Neural cell (in vitro differentiated cells): ENCODE measurements around the gene ASIC4. TPM values are rescaled to one million over a fixed set of nuclear protein-coding genes. Genes with fewer than 3 reads are reported as not detected.

ENCODE experiments used
- H2AFZ ChIP-seq: fragments of 200-600, 300-800 bp; sonication (generic), shearing (Covaris generic); 2 replicates; pipeline ENCODE4 v1.6.0; 2014; ENCODE audit warnings: low read depth, mild to moderate bottlenecking, antibody characterized with exemption, low read length, moderate library complexity
- H3F3A ChIP-seq: fragments of 200-600 bp; shearing (Covaris generic); 2 replicates; pipeline ENCODE4 v1.6.1; 2016; ENCODE audit warnings: mild to moderate bottlenecking, moderate library complexity, mixed read lengths, antibody characterized with exemption, low read length; ENCODE audit not compliant: insufficient read depth, poor library complexity, severe bottlenecking
- H3K27ac ChIP-seq: fragments of 200-600, 300-800 bp; sonication (generic), shearing (Covaris generic); 2 replicates; pipeline ENCODE4 v1.5.1; 2014; ENCODE audit warnings: mild to moderate bottlenecking, low read length, moderate library complexity
- H3K27me3 ChIP-seq: fragments of 300-800, 200-600 bp; sonication (generic), shearing (Covaris generic); 2 replicates; pipeline ENCODE4 v1.6.0; 2014; ENCODE audit warnings: mild to moderate bottlenecking, low read depth, low read length, moderate library complexity; ENCODE audit not compliant: insufficient read depth
- H3K36me3 ChIP-seq: fragments of 300-800, 200-600 bp; sonication (generic), shearing (Covaris generic); 2 replicates; pipeline ENCODE4 v1.5.1; 2014; ENCODE audit warnings: mild to moderate bottlenecking, antibody characterized with exemption, low read length, moderate library complexity; ENCODE audit not compliant: insufficient read depth
- H3K4me2 ChIP-seq: fragments of 300-800, 200-600 bp; sonication (generic), shearing (Covaris generic); 2 replicates; pipeline ENCODE4 v1.6.0; 2014; ENCODE audit warnings: mild to moderate bottlenecking, low read length
- H3K4me3 ChIP-seq: fragments of 300-800, 200-600 bp; sonication (generic), shearing (Covaris generic); 2 replicates; pipeline ENCODE4 v1.5.1; 2014; ENCODE audit warnings: mild to moderate bottlenecking, low read length, moderate library complexity
- H3K79me2 ChIP-seq: fragments of 200-600 bp; shearing (Covaris generic); replicated peaks from 2 replicates; pipeline ENCODE4 v1.6.0; 2014; ENCODE audit warnings: mild to moderate bottlenecking, low read length, moderate library complexity; ENCODE audit not compliant: insufficient read depth
- H3K9ac ChIP-seq: fragments of 300-800, 200-600 bp; sonication (generic), shearing (Covaris generic); 2 replicates; pipeline ENCODE4 v1.6.1; 2016; ENCODE audit warnings: mild to moderate bottlenecking, low read length, mixed read lengths
- H3K9me2 ChIP-seq: fragments of 200-600 bp; shearing (Covaris generic); 2 replicates; pipeline ENCODE4 v1.6.1; 2016; ENCODE audit warnings: mild to moderate bottlenecking, low read length, mixed read lengths; ENCODE audit not compliant: insufficient read depth
- H3K9me3 ChIP-seq: fragments of 200-600, 300-800 bp; sonication (generic), shearing (Covaris generic); 2 replicates; pipeline ENCODE4 v1.6.1; 2016; ENCODE audit warnings: mild to moderate bottlenecking, mixed run types, low read length, moderate library complexity, mixed read lengths
- H4K20me1 ChIP-seq: fragments of 200-600 bp; shearing (Covaris generic); 2 replicates; pipeline ENCODE4 v1.6.1; 2016; ENCODE audit warnings: mild to moderate bottlenecking, mixed run types; ENCODE audit not compliant: insufficient read depth
- EP300 ChIP-seq: fragments of 450-650 bp; conservative IDR thresholded peaks from 2 replicates; pipeline ENCODE4 v1.6.1; 2014; ENCODE audit warnings: antibody characterized with exemption, mild to moderate bottlenecking, moderate library complexity; ENCODE audit not compliant: poor library complexity, severe bottlenecking
- EZH2 ChIP-seq: fragments of 200-600, 300-800 bp; shearing (Covaris generic), sonication (generic); IDR thresholded peaks from 2 replicates; pipeline ENCODE4 v1.6.1; 2014; ENCODE audit warnings: antibody characterized with exemption, low read length, borderline replicate concordance, mild to moderate bottlenecking; ENCODE audit not compliant: insufficient read depth, poor library complexity, severe bottlenecking
- MXI1 ChIP-seq: fragments of 450-650 bp; conservative IDR thresholded peaks from 2 replicates; pipeline ENCODE4 v1.6.1; 2014; ENCODE audit warnings: antibody characterized with exemption, mild to moderate bottlenecking; ENCODE audit not compliant: poor library complexity, severe bottlenecking
- POLR2AphosphoS5 ChIP-seq: IDR thresholded peaks from 2 replicates; pipeline ENCODE4 v1.6.1; 2012
- RAD21 ChIP-seq: fragments of 450-650 bp; conservative IDR thresholded peaks from 2 replicates; pipeline ENCODE4 v1.6.1; 2014; ENCODE audit warnings: antibody characterized with exemption, mild to moderate bottlenecking, moderate library complexity
- SMC3 ChIP-seq: fragments of 450-650 bp; conservative IDR thresholded peaks from 2 replicates; pipeline ENCODE4 v1.6.1; 2014; ENCODE audit warnings: antibody characterized with exemption, mild to moderate bottlenecking, moderate library complexity; ENCODE audit not compliant: poor library complexity
- TAF1 ChIP-seq: IDR thresholded peaks from 2 replicates; pipeline ENCODE4 v1.6.1; 2012; ENCODE audit warnings: low read depth
- polyA plus RNA-seq: library from polyadenylated mRNA; depleted of rRNA; stranded (reverse); fragments of >200 nt; gene quantifications from 2 replicates; pipeline ENCODE4 v1.2.3, GENCODE V29; 2014
- TF ChIP-seq, protein P1 (sequence below): IDR thresholded peaks from 2 replicates; pipeline ENCODE4 v1.6.1; 2012; ENCODE audit warnings: borderline replicate concordance
- TF ChIP-seq, protein P2 (sequence below): fragments of 450-650 bp; IDR thresholded peaks from 2 replicates; pipeline ENCODE4 v1.5.1; 2014; ENCODE audit warnings: antibody characterized with exemption, mild to moderate bottlenecking, moderate library complexity; ENCODE audit not compliant: poor library complexity, severe bottlenecking

The ASIC4 gene
- polyA plus RNA-seq, 1 donor from 2014 or later = 2.7 TPM

DNA sequence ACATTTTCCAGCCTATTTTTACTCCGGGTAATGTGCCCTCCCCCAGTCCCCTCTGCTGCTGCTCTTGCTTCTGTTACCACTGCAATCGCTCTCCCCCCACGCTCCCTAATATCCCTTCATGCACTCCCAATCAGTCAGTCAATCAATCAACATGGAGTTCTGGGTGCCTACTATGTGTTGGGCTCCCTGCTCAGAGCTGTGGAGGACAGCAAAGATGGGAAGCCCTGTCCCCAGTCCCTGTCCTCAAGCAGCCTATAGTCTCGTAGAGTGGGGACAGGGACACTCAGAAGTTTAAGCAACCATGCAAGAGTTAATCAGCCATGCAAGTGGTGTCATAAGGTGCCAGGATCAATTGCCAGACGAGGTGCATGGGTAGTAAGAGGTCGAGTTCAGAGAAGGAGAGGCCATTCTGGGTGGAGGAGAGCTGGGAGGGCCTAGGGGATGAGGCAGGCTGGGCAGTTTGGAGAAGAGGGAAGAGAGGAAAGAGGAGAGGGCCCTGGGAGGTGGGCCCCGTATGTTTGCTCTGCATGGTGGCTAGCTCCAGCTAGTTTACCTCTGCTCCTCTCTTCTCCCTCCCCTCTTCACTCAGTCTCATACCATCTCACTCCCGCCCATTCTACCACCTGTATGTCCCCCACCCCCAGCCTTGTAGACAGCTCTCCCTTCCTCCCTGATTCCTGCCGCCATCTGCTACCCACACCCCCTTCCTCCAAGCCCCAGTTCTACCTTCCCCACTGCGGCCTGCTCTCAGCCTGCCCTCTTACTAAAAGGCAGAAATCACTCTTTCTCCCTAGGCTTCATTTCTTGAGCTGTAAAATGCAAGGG is 3.9 kb downstream of the ASIC4 start:
- Histone ChIP-seq H3K4me3 (no peak overlapping the region), H3K9ac (no peak overlapping the region), H4K20me1 (no peaks in the 10 kb centered on the region), H3K4me2 (no peak overlapping the region), H2AFZ (no peak overlapping the region), H3F3A (no peaks in the 10 kb centered on the region), H3K36me3 (no peaks in the 10 kb centered on the region), H3K27ac (no peak overlapping the region), H3K9me2 (no peaks in the 10 kb centered on the region), H3K27me3 (no peaks in the 10 kb centered on the region), H3K9me3 (no peaks in the 10 kb centered on the region), H3K79me2 (no peaks in the 10 kb centered on the region)
- no peak for TF ChIP-seq EZH2
- TF ChIP-seq POLR2AphosphoS5 = no peak
- TF ChIP-seq MXI1 = no peak
- TF ChIP-seq EP300 = no peak
- TF ChIP-seq RAD21 = no peak
- TF ChIP-seq TAF1 = no peak
- no peak for TF ChIP-seq SMC3
- TF ChIP-seq, protein P1, sequence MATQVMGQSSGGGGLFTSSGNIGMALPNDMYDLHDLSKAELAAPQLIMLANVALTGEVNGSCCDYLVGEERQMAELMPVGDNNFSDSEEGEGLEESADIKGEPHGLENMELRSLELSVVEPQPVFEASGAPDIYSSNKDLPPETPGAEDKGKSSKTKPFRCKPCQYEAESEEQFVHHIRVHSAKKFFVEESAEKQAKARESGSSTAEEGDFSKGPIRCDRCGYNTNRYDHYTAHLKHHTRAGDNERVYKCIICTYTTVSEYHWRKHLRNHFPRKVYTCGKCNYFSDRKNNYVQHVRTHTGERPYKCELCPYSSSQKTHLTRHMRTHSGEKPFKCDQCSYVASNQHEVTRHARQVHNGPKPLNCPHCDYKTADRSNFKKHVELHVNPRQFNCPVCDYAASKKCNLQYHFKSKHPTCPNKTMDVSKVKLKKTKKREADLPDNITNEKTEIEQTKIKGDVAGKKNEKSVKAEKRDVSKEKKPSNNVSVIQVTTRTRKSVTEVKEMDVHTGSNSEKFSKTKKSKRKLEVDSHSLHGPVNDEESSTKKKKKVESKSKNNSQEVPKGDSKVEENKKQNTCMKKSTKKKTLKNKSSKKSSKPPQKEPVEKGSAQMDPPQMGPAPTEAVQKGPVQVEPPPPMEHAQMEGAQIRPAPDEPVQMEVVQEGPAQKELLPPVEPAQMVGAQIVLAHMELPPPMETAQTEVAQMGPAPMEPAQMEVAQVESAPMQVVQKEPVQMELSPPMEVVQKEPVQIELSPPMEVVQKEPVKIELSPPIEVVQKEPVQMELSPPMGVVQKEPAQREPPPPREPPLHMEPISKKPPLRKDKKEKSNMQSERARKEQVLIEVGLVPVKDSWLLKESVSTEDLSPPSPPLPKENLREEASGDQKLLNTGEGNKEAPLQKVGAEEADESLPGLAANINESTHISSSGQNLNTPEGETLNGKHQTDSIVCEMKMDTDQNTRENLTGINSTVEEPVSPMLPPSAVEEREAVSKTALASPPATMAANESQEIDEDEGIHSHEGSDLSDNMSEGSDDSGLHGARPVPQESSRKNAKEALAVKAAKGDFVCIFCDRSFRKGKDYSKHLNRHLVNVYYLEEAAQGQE = no peak
- TF ChIP-seq, protein P2, sequence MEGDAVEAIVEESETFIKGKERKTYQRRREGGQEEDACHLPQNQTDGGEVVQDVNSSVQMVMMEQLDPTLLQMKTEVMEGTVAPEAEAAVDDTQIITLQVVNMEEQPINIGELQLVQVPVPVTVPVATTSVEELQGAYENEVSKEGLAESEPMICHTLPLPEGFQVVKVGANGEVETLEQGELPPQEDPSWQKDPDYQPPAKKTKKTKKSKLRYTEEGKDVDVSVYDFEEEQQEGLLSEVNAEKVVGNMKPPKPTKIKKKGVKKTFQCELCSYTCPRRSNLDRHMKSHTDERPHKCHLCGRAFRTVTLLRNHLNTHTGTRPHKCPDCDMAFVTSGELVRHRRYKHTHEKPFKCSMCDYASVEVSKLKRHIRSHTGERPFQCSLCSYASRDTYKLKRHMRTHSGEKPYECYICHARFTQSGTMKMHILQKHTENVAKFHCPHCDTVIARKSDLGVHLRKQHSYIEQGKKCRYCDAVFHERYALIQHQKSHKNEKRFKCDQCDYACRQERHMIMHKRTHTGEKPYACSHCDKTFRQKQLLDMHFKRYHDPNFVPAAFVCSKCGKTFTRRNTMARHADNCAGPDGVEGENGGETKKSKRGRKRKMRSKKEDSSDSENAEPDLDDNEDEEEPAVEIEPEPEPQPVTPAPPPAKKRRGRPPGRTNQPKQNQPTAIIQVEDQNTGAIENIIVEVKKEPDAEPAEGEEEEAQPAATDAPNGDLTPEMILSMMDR = no peak

DNA sequence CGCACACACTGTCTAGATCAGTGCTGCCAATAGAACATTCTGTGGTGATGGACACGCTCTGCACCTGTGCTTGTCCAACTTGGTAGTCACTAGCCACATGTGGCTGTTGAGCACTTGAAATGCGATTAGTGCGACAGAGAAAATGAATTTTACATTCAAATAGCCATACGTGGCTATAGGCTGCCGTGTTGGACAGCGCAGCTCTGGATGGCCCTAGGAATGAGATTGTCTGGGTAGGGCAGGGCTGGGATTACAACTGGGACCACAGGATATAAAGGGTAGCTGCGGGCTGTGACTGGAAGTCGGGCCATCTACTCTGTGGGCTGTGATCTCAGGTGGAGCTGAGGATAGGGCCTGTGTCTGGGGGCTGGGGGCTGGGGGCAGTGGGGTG is 5.2 kb downstream of the ASIC4 start:
- H4K20me1 ChIP-seq = no peaks in the 10 kb centered on the region
- H3K27ac ChIP-seq = no peak overlapping the region
- H3K9me3 ChIP-seq = no peaks in the 10 kb centered on the region
- H3K9ac ChIP-seq = no peak overlapping the region
- H3K9me2 ChIP-seq = no peaks in the 10 kb centered on the region
- no peak for TF ChIP-seq EZH2
- TF ChIP-seq SMC3 = no peak
- TF ChIP-seq RAD21 = no peak
- TF ChIP-seq TAF1 = no peak
- TF ChIP-seq, protein P2 = no peak
- TF ChIP-seq, protein P1 = no peak
- no peak for TF ChIP-seq MXI1
- no peak for TF ChIP-seq POLR2AphosphoS5
- no peak for TF ChIP-seq EP300
- H3K36me3 ChIP-seq = no peaks in the 10 kb centered on the region
- H3K79me2 ChIP-seq = no peaks in the 10 kb centered on the region
- H3F3A ChIP-seq = no peaks in the 10 kb centered on the region
- no peak overlapping the region for H2AFZ ChIP-seq
- no peaks in the 10 kb centered on the region for H3K27me3 ChIP-seq
- H3K4me3 ChIP-seq = no peak overlapping the region
- no peak overlapping the region for H3K4me2 ChIP-seq
